Measurements from ENCODE around the gene AK9.
"Not testable (repeated sequence)": the region's sequence is repeated elsewhere in the genome, so short reads cannot be mapped to it uniquely, and the experiment has no call there.

Gene AK9

DNA sequence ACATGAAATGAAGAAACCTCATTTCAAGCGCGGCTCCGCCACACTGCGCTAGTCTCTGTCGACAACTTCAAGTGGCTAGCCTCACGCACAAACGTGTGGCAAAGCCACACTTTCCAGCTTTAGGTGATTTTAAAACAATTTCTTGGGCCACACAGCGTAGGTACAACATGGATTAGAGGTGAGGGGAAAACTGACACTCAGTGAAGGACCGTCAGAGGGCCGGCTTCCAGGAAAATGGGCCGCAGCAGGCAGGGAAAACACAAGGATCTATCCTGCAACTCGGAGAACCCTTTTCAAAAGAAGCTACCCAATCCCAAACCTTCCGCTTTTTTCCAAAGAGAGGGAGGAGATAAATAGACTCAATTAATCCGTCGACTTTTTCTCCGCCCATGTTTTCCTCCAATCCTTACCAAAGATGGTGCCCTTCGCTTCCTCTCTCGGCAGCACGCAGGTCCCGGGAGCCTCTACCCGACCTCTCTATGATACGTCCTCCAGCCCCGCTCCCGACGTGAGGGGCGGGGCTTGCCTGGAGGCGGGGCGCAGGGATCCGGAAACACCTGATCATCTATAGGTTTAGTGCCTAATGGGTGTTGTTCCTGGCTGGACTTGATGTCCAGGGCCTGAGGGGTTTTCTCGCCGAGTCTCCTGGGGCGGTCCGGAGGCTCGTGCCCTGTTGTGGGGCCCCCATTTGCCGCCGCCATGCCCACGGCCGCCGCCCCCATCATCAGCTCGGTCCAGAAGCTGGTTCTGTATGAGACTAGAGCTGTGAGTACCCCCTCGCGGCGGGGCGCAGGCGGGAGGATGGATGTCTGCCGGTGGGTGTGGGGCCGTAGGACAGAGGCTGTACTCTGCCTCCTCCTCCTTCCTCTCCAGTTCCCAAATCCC lies at the start of gene AK9, which contains the start of gene FIG4:
TSS of gene AK9 (minus strand) at position 466 of the 885 bp plus-strand sequence. CDS start 15,457 bp downstream, outside the sequence.
TSS of gene FIG4 (plus strand) at position 560 of the 885 bp plus-strand sequence. CDS start at position 700, 140 bp downstream.
- peak; percentile 96 for DNase-seq

- DNase-seq, result no peak
Observed at GRCh38 chr6:109740787-109741186, 49.8 kb upstream of the AK9 start.

DNA sequence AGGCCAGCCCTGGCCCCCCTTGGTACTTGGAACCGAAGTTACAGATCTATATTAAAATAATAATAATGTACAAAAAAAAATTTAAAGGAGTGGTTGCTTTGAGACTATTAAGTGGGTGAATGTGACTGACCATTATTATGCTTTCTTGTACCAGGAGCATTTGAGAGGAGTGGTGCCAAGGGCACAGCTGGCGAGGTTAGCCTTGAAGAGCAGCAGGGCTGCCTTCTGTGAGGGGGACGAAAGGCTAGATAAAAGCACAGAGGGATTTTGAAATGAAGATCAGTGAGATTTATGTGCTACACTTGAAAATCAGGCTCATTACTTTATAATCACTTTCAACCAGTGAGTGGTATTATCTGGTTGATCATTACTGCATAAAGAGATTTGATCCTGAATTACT lies 48.7 kb upstream of the AK9 start:
- DNase-seq, result no peak

DNA sequence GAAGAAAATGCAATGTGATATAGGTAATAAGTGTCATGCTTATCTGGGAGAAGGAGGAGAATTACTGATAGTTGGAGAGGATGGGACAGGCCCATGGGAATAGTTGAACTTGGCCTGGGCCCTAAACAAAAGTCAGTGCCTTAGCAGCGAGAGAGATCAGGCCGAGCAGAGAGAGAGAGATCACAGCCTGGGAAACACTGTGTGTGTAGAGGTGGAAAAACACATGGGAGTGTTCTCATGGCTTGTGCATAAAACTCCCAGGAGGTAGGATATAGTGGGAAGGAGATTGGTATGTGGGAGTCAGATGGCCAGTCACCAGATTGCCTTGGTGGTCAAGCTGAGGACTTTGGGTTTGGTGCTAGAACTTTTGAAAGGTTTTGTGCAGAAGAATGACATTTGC lies 47.7 kb upstream of the AK9 start:
- no peak for DNase-seq

- DNase-seq, result no peak
Observed at GRCh38 chr6:109738255-109738654, 47.3 kb upstream of the AK9 start.

DNA sequence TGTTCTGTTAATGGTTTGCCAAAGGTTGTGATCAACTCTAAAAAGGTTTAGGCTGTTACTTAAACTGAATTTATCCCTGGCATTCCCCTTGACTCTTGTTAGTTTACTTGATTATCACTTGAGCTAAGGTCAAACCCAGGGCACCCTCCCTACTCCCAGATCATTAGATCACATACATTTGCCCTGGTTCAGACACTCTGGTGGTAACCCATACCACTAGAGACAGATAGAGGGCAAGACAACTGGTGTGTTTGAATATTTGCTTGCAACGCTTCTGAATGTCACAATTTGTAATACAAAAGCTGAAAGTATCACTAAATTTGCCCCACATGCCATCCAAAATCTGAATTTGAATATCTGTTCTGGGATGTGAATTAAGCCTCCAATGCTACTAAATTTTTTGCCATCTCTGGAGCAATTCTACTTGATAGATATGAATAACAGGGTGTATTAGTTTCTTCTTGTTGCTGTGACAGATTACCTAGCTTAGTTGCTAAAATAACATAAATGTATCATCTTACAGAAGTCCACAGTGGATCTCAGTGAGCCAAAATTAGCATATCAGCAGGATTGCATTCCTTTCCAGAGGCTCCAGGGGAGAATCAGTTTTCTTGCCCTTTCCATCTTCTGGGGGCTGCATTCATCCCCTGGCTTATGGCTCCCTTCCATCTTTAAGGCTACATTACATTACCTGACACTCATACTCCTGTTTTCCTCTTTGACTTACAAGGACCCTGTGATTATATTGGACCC lies 45.4 kb upstream of the AK9 start:
- no peak for DNase-seq

DNA sequence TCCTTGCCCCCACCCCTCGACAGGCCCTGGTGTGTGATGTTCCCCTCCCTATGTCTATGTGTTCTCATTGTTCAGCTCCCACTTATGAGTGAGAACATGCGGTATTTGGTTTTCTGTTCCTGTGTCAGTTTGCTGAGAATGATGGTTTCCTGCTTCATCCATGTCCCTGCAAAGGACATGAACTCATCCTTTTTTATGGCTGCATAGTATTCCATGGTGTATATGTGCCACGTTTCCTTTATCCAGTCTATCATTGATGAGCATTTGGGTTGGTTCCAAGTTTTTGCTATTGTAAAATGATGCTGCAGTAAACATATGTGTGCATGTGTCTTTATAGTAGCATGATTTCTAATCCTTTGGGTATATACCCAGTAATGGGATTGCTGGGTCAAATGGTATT lies 34.2 kb upstream of the AK9 start:
- DNase-seq, result not testable (repeated sequence)

DNA sequence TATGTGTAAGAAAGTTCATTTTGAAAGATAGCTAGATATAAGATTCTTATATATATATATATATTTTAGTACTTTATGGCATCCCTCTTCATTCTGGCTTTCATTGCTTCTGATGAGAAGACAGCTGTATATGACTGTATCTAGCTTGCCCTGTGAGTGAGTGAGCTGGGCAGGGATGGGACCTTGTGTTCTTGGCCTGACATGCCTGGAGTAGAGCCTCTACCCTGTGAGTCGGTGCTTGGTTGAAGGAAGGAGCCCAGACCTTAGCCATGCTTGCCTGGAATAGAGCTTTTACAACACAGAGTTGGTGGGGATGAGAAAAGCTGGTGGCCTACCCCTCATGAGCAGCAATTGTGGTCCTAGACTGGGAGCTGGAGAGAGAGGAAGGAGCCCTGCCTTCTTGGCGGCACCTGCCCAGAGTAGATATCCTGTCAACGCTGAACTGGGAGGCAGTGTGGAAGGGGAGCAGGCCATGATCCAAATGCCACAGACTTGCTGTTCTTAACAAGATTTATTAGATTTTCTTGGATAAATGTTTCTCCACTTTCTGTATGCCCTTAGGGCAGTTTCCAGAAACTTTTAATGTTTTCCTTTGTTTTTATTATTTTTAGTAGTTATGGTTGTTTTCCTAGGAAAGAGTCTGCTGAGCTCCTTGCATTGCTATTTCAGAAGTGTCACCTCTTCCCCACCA lies 31.7 kb upstream of the AK9 start:
- DNase-seq, result no peak

GRCh38 chr6:109722011-109722410 lies 31.0 kb upstream of the AK9 start:
- no peak for DNase-seq

DNA sequence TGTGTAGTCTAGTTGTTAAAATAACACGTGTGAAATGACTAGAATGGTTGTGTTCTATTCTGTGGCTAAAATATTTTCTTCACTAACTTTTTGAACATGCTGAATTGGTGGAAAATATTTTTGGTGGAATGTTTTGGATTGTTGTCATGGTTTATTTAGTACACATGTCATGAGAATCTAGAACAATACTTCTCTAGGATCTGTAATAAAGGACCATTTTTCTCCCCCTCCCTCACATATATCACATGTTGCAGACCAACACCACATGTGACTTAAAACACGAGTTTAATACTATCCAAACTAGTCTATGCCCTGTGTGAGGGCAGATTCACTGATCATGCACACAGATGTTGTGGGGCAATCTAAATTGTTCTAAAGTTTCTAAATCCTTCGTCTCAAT lies 29.3 kb upstream of the AK9 start:
- no peak for DNase-seq

DNA sequence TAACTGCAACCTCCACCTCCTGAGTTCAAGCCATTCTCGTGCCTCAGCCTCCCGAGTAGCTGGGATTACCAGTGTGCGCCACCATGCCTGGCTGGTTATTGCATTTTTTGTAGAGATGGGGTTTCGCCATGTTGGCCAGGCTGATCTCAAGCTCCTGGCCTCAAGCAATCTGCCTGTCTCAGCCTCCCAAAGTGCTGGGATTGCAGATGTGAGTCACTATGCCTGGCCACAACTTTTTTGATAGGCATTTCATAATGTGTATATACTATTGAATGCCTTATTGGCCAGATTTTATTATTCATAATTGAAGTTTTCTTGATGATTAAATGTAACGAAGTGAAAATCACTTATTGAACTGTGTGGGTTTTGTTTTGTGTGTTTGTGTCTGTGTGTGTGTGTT lies 28.0 kb upstream of the AK9 start:
- no peak for DNase-seq

DNA sequence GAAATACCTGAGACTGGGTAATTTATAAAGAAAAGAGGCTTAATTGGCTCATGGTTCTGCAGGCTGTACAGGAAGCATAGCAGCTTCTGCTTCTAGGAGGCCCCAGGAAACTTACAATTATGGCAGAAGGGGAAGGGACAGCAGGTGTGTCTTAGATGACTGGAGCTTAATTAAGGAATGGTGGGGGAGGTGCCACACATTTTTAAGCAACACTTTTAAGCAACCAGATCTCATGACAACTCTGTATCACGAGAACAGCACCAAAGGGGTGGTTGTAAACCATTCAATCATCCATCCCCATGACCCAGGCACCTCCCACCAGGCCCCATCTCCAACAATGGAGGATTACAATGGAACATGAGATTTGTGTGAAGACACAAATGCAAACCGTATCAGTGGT lies 27.0 kb upstream of the AK9 start:
- no peak for DNase-seq

DNA sequence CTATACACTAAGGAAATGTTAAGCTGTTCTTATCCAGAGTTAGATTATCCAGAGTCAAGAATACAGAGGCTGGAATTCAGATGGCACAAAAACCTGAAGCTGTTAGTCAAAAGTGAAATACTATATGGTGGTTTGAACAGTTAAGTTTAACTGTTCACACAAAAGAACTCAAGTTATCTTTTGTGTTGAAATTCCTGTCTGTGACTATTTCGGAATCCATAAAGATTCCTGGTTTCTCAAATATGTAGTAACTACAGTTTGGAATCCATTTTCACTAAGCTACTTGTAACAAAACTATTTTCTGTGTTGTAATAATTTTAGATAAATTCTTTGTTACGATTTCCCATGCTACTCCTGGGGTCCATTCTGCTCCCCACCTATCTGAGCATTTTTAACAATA lies 24.6 kb upstream of the AK9 start:
- no peak for DNase-seq

- DNase-seq, result no peak
Observed at GRCh38 chr6:109714611-109715010, 23.6 kb upstream of the AK9 start.

GRCh38 chr6:109714166-109714565 lies 23.2 kb upstream of the AK9 start:
- no peak for DNase-seq

GRCh38 chr6:109713097-109713496 lies 22.1 kb upstream of the AK9 start:
- DNase-seq, result no peak

GRCh38 chr6:109708099-109708498 lies 17.1 kb upstream of the AK9 start:
- not testable (repeated sequence) for DNase-seq

- no peak for DNase-seq
Observed at GRCh38 chr6:109706513-109706912, 15.5 kb upstream of the AK9 start.

DNA sequence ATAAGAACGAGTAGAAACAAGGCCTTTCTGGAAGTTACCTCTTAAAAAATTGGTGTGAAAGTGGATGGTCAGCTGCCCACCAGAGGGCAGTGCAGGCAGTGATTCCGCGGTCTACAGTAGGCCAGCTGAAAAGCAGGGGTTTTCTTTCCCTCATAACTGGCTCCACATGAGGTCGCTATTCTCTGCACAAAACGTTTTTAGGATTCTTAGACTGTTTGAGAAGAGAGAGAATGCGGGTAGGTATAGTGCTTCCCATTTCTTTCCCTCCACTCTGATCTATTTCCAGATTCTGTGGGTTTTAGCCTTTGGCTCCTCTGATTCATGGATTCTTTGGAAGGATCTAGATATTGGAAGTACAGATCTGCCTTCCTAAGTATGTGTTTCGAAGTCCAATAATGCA lies 14.3 kb upstream of the AK9 start:
- DNase-seq, result peak; percentile 85

- DNase-seq, result no peak
Observed at GRCh38 chr6:109702791-109703190, 11.8 kb upstream of the AK9 start.

DNA sequence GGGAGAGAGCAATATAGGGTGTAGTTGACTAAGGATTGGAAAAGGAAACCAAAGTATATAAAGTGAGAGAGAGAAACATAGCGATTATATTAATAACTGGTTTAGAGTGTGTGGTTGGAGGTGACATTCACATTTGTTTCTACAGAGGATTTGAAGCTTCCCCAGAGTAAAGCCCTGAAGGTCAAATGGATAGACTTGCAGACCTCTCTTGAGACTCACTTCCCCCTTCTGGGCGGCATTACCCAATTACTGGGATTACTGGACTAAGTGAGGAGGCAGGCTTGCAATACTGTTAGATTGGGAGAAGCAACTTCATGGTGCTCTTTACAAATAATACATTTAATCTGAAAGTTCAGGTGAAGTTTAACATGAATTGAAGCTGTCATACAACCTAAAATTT lies 10.8 kb upstream of the AK9 start:
- DNase-seq, result no peak

GRCh38 chr6:109701221-109701620 lies 10.2 kb upstream of the AK9 start:
- DNase-seq, result no peak

- no peak for DNase-seq
Observed at GRCh38 chr6:109696355-109696754, 5.4 kb upstream of the AK9 start.

All from right hindlimb (tissue), 1 donor.